ENCODE results near the gene PAEP. TPM values are rescaled to one million over a fixed set of nuclear protein-coding genes. Genes with fewer than 3 reads are reported as not detected.

PAEP gene
- total RNA-seq, 2 experiments from 2014 or later = not detected

DNA sequence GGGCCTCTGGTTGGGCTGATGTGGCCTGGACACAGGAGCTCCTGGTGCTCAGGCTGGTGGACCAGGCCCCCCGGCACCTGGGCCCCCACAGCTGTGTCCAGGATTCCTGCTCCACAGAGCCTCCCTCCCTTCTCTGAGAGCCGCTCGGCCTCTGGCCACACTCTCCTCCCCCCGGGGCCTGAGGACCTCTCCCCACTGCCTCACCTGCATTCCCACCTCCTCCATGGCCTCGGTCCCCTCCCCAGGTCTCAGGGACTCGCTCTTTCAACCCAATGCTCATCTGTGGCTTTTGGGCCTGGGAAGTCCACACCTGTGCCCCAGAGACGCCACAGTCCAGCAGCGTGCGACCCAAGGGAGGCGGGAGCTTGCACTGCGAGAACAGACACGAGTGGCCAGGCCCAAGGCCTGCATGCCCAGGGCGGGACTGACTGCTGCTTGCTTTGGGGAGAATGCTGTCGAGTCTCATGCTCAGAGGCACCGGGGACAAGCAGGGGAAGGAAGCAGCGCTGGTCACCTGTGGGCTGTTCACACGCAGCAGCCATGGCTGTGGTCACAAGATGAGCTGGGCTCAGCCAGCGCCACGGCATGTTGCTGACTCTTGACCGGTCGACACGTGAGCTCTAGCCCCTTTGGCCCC lies 14.6 kb downstream of the PAEP start:
- Mint-ChIP-seq H3K36me3 (ENCODE audit: low read depth) (no peaks in the 10 kb centered on the region), H3K4me3 (no peak overlapping the region), H3K27ac (no peak overlapping the region), H3K4me1 (ENCODE audit: low read depth) (no peaks in the 10 kb centered on the region), H3K27me3 (ENCODE audit: low read depth) (no peaks in the 10 kb centered on the region), H3K9me3 (ENCODE audit: insufficient read depth) (no peaks in the 10 kb centered on the region)
- ATAC-seq (no peak), DNase-seq (no peak)
- ChIA-PET POLR2A (no interaction called here), CTCF (no interaction called here)

DNA sequence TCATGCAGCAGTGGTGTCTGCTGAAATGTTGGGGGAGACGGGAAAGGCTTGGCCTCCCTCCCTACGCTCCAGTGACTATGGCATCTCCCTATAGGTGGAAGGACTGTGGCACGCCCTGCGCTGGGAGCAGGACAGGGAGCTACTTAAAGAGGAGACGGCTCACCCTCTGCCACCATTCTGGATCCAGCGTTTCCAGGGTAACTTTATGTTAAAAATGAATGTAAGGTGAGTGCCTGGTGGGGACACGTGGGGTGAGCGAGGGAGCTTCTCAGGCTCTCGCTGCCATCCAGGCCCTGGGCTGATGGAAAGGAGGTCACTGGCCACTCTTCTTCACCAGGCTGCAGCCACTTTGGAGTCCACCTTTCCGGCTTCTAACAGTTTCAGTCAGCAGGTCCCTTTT lies 15.7 kb downstream of the PAEP start:
- DNase-seq (no peak), ATAC-seq (no peak)
- H3K4me1 Mint-ChIP-seq (ENCODE audit: low read depth) = no peaks in the 10 kb centered on the region
- no peaks in the 10 kb centered on the region for H3K27me3 Mint-ChIP-seq (ENCODE audit: low read depth)
- H3K4me3 Mint-ChIP-seq = no peak overlapping the region
- H3K9me3 Mint-ChIP-seq (ENCODE audit: insufficient read depth) = no peaks in the 10 kb centered on the region
- H3K36me3 Mint-ChIP-seq (ENCODE audit: low read depth) = no peaks in the 10 kb centered on the region
- H3K27ac Mint-ChIP-seq = no peak overlapping the region
- CTCF ChIA-PET = no interaction called here
- POLR2A ChIA-PET = no interaction called here

DNA sequence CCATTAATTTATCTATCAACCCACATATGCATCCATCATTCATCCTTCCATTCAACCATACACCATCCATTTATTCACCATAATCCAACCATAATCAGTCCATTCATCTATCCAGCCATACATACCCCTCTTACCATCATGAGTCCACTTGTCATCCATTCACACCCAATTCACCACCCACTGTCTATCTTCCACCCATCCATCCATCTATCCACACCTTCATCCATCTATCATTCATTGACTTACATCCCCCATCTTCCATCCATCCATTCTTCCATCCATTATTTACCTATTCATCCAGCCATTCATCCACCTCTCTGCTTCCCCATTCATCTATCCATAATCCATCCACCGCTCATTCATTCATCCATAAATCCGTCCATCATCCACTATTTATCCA lies 17.8 kb downstream of the PAEP start:
- Mint-ChIP-seq H3K4me3 (no peak overlapping the region), H3K9me3 (ENCODE audit: insufficient read depth) (no peaks in the 10 kb centered on the region), H3K36me3 (ENCODE audit: low read depth) (no peaks in the 10 kb centered on the region), H3K27me3 (ENCODE audit: low read depth) (no peaks in the 10 kb centered on the region), H3K27ac (no peak overlapping the region), H3K4me1 (ENCODE audit: low read depth) (no peaks in the 10 kb centered on the region)
- POLR2A ChIA-PET = no interaction called here
- no peak for ATAC-seq
- no peak for DNase-seq
- CTCF ChIA-PET = no interaction called here

DNA sequence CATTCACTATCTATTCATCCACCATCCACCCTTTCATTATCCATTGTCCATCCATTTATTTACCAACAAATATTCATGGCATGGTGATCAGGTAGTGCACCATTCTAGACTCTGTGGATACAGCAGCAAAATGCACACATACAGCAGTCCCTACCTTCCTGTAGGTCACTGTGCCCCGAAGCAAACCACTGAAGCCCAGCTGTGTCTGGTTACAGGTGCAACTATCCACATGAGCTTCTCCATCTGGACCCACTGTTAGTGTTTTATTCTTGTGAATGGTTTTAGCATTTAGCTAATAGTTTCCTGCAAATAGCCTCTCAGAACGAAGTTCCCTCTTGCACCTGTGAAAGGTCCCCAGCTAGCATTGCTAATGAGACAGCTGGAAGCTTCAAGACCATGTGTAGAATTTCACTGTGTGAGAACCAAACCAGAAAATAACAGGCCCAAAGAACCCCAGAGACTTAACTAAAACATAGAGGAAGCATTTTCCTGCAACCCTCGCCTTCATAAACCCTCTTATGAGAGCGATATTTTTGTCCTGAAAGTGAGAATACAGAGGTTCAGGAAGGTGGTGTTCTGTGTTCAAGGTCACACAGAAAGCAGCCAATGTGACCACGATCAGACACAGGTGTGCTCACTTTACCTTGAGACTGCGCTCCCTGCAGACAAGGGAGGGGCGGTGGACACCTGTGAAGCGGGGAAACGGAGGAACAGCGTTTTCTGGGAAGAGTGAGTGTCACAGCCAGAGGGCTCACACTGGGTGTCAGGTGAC lies 18.5 kb downstream of the PAEP start:
- ChIA-PET POLR2A (no interaction called here), CTCF (no interaction called here)
- Mint-ChIP-seq H3K36me3 (ENCODE audit: low read depth) (no peaks in the 10 kb centered on the region), H3K4me1 (ENCODE audit: low read depth) (no peaks in the 10 kb centered on the region), H3K27me3 (ENCODE audit: low read depth) (no peaks in the 10 kb centered on the region), H3K4me3 (no peak overlapping the region), H3K9me3 (ENCODE audit: insufficient read depth) (no peaks in the 10 kb centered on the region), H3K27ac (no peak overlapping the region)
- no peak for ATAC-seq
- DNase-seq = no peak

DNA sequence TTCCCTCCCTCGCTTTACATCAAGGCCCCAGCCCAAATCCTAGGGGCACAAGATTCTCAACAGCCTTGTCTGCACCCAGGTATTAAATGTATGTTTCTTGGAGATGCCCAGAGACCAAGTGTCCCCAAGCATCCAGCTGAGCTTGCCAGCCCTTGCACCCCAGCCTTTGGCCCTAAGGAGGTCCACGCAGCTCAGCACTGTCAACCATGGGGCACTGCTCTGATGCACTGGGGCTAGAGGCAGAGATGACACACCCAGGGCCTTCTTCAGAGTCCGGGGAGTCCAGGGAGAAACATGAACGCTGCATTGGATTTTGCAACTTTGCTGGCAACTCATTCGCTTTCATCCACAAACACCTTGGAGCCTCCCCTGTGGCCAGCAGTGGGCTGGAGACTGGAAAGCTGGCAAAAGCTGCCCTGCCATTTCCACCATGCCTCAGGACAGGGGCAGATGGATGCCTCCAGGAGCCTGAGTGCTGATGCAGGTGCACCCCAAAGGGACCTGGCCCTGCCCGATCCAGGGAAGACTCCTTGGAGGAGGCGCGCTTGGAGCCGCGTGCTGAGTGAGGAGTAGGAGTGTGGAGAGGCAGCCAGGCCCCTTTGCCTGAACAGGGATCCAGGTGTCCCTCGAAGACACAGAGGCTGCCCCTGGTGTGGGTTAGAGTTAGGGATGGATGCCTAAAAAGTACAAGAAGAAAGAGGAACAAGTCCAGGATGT lies 19.3 kb downstream of the PAEP start:
- Mint-ChIP-seq H3K36me3 (ENCODE audit: low read depth) (no peaks in the 10 kb centered on the region), H3K27me3 (ENCODE audit: low read depth) (no peaks in the 10 kb centered on the region)

DNA sequence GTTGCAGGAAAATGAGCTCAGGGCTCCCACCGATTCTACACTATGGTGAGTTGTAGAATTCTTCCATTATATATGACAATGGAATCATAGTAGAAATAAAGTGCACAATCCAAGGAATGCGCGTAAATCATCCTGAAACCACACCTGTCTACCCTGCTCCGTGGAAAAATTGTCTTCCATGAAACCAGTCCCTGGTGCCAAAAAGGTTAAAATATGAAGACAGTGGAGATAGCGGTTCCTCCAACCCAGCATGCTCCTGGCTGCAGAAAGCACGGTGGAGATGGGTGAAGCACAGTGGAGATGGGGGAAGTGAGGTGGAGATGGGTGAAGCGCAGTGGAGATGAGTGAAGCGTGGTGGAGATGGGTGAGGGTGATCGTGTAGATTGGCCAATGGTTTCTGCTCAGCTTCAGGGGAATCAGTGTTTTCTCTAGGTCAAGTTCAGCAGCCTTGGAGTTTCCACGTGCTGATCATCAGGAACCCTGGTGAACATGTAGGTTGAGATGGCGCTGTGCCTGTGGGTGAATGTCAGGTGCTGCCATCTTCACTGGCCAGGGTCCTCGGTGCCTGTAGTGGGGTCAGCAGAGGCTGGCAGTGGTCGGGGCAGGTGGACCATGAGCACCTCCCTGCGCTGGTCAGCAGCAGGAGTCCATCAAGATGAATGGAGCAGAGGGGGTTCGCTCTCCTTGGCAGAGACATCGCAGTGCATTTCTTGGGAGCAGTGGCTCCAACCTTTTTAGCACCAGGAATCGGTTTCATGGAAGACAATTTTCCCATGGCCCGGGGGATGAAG lies 20.3 kb downstream of the PAEP start:
- ChIA-PET CTCF (no interaction called here), POLR2A (no interaction called here)
- Mint-ChIP-seq H3K27ac (no peak overlapping the region), H3K4me3 (no peak overlapping the region), H3K4me1 (ENCODE audit: low read depth) (no peaks in the 10 kb centered on the region), H3K36me3 (ENCODE audit: low read depth) (no peaks in the 10 kb centered on the region), H3K9me3 (ENCODE audit: insufficient read depth) (no peaks in the 10 kb centered on the region), H3K27me3 (ENCODE audit: low read depth) (no peaks in the 10 kb centered on the region)
- DNase-seq (no peak), ATAC-seq (no peak)

More for the DNA sequence above, 19.3 kb downstream of the PAEP start:
- DNase-seq = no peak
- ChIA-PET CTCF (no interaction called here), POLR2A (no interaction called here)
- Mint-ChIP-seq H3K4me3 (no peak overlapping the region), H3K9me3 (ENCODE audit: insufficient read depth) (no peaks in the 10 kb centered on the region), H3K4me1 (ENCODE audit: low read depth) (no peaks in the 10 kb centered on the region), H3K27ac (no peak overlapping the region)
- ATAC-seq = no peak

DNA sequence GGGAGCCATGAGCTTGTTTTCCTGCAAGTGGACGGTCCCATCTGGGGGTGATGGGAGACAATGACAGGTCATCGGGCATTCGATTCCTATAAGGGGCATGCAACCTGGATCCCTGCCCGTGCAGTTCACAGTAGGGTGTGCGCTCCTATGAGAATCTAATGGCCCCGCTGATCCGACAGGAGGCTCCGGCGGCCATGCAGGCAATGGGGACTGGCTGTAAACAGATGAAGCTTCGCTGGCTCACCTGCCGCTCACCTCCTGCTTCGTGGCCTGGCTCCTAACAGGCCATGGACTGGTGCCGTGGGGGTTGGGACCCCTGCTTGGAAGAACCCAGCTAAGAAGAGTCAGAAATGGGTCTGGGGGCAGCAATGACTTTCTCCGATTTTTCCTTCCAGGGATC lies 21.0 kb downstream of the PAEP start:
- ChIA-PET POLR2A (no interaction called here), CTCF (no interaction called here)
- ATAC-seq (no peak), DNase-seq (no peak)
- Mint-ChIP-seq H3K9me3 (ENCODE audit: insufficient read depth) (no peaks in the 10 kb centered on the region), H3K36me3 (ENCODE audit: low read depth) (no peaks in the 10 kb centered on the region), H3K4me1 (ENCODE audit: low read depth) (no peaks in the 10 kb centered on the region), H3K27ac (no peak overlapping the region), H3K27me3 (ENCODE audit: low read depth) (no peaks in the 10 kb centered on the region), H3K4me3 (no peak overlapping the region)

DNA sequence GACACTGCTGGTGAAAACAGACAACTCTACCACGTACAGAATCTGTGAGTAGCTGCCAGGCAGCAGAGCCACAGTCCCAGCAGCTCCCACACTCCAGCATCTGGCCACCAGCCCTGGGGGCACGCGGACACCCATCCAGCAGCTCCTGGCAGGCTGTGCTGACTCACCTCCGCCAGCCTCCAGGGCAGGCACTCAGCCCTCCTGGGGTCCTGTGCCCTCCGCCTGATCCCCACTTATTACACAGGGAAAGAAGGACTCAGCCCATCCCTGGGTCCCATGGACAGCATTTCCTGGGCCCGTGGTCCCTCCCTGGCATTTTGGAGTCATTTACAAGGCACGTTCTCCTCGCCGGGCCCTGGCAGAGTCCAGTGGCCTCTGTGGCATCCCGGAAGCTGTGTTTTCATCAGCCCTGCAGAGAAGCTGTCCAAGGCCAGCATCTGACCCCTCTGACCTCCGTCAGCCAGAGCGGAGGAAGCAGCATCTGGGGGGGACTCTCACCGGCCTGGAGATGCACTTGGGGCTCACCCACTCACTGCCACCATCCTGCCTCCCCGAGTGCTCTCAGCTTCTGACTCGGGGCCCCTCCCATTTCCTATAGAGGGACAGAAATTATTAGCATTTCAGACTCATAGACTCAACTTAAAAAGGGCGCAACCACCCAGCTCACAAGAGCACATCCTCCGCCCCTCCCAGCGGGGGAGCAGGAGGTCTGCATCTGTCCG lies 21.6 kb downstream of the PAEP start:
- ChIA-PET POLR2A (no interaction called here), CTCF (no interaction called here)
- Mint-ChIP-seq H3K4me3 (no peak overlapping the region), H3K9me3 (ENCODE audit: insufficient read depth) (no peaks in the 10 kb centered on the region), H3K27me3 (ENCODE audit: low read depth) (no peaks in the 10 kb centered on the region), H3K36me3 (ENCODE audit: low read depth) (no peaks in the 10 kb centered on the region), H3K27ac (no peak overlapping the region), H3K4me1 (ENCODE audit: low read depth) (no peaks in the 10 kb centered on the region)
- no peak for ATAC-seq
- no peak for DNase-seq

DNA sequence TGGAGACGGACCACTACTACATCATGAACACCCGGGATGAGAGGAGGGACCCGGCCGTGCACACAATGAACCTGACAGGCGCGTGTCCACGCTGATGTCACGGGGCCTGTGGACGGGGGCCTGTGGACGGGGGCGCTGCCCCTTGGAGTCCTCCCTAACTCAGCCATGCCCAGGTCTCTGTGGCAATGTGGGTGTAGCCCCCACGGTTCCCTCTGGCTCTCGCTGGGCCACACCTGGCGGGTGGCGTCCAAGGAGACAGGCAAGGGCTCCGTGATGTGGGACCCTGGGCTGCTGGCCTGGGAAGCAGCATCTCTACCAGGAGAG lies 22.1 kb downstream of the PAEP start:
- Mint-ChIP-seq H3K36me3 (ENCODE audit: low read depth) (no peaks in the 10 kb centered on the region), H3K27ac (no peak overlapping the region), H3K9me3 (ENCODE audit: insufficient read depth) (no peaks in the 10 kb centered on the region), H3K4me1 (ENCODE audit: low read depth) (no peaks in the 10 kb centered on the region), H3K4me3 (no peak overlapping the region), H3K27me3 (ENCODE audit: low read depth) (no peaks in the 10 kb centered on the region)
- DNase-seq (no peak), ATAC-seq (no peak)
- POLR2A ChIA-PET = no interaction called here
- CTCF ChIA-PET = no interaction called here

DNA sequence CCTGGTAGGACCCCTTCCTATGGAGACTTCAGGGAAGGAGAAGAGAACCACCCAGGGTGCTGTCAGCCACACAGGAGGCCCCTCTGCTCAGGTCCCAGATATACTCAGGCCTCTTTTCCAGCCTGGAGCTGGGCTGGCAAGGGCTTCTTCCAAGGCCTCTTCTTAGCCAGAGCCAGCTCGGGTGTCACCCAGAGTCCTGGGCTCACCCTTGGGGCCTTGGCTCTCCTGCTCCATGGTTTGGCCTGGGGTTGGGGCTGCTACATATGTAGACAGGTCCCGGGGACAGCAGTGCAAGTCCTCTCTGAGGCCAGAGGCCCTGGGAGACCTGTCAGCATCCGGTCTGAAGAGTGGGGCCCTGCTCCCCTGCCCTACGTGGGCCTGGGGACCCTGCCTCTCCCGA lies 22.8 kb downstream of the PAEP start:
- H3K4me1 Mint-ChIP-seq (ENCODE audit: low read depth) = no peaks in the 10 kb centered on the region

DNA sequence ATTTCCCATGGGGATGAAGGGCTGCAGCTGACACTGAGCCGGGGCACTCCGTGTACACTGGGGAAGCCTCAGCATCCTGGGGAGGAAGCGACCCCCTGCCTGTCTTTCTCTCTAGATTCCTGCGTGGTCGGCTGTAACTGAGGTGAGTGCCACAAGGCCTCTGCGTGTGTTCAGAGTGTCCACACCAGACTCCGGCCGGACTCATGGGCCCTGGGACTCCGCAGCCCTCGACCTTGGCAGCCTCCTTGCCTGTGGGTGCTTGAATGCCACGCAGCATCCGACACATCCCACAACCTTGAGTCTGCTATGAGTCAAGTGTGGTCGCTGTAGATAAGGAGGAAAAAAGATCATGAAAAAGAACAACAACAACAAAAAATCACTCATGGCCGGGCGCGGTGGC lies 23.4 kb downstream of the PAEP start:
- no peaks in the 10 kb centered on the region for H3K36me3 Mint-ChIP-seq (ENCODE audit: low read depth)
- DNase-seq = no peak
- POLR2A ChIA-PET = no interaction called here
- H3K27me3 Mint-ChIP-seq (ENCODE audit: low read depth) = no peaks in the 10 kb centered on the region
- no peak overlapping the region for H3K4me3 Mint-ChIP-seq
- H3K9me3 Mint-ChIP-seq (ENCODE audit: insufficient read depth) = no peaks in the 10 kb centered on the region
- H3K4me1 Mint-ChIP-seq (ENCODE audit: low read depth) = no peaks in the 10 kb centered on the region
- CTCF ChIA-PET = no interaction called here
- ATAC-seq = no peak
- H3K27ac Mint-ChIP-seq = no peak overlapping the region

More for the DNA sequence above, 22.8 kb downstream of the PAEP start:
- ATAC-seq (no peak), DNase-seq (no peak)
- no peak overlapping the region for H3K4me3 Mint-ChIP-seq
- POLR2A ChIA-PET = no interaction called here
- no peak overlapping the region for H3K27ac Mint-ChIP-seq
- H3K27me3 Mint-ChIP-seq (ENCODE audit: low read depth) = no peaks in the 10 kb centered on the region
- H3K9me3 Mint-ChIP-seq (ENCODE audit: insufficient read depth) = no peaks in the 10 kb centered on the region
- CTCF ChIA-PET = no interaction called here
- H3K36me3 Mint-ChIP-seq (ENCODE audit: low read depth) = no peaks in the 10 kb centered on the region

All from activated CD8-positive, alpha-beta T cell treated with anti-CD3 and anti-CD28 coated beads, Interleukin-2, amount 10 ng/mL, durations not matched to agents 7 days and 5 days (primary cell).